ENCODE data around the gene TMPRSS13. TPM values are rescaled to one million over a fixed set of nuclear protein-coding genes. Genes with fewer than 3 reads are reported as not detected.

Gene TMPRSS13
- total RNA-seq, 1 donor from 2014 or later = 6.9 TPM

GRCh38 chr11:117861151-117862018 lies 67.8 kb downstream of the TMPRSS13 start:
- Mint-ChIP-seq H3K4me3 (no peak overlapping the region), H3K9me3 (peaks cover 3% of the 10 kb centered on the region), H3K27ac (peak overlapping the region; percentile 24), H3K36me3 (peaks cover 10% of the 10 kb centered on the region), H3K4me1 (ENCODE audit: unreplicated experiment) (peaks cover 28% of the 10 kb centered on the region), H3K27me3 (peaks cover 4% of the 10 kb centered on the region)
- TF ChIP-seq CTCF (conservative IDR thresholded peaks at IDR 0.05) = no peak
- DNase-seq (ENCODE audit: extremely low spot score, unreplicated experiment) = no peak

GRCh38 chr11:117860139-117860538 lies 69.1 kb downstream of the TMPRSS13 start:
- H3K27ac Mint-ChIP-seq = no peak overlapping the region
- no peak for DNase-seq (ENCODE audit: extremely low spot score, unreplicated experiment)
- H3K4me1 Mint-ChIP-seq (ENCODE audit: unreplicated experiment) = peaks cover 27% of the 10 kb centered on the region
- H3K9me3 Mint-ChIP-seq = no peaks in the 10 kb centered on the region
- no peak for TF ChIP-seq CTCF (conservative IDR thresholded peaks at IDR 0.05)
- H3K36me3 Mint-ChIP-seq = peaks cover 10% of the 10 kb centered on the region
- H3K27me3 Mint-ChIP-seq = no peaks in the 10 kb centered on the region
- H3K4me3 Mint-ChIP-seq = no peak overlapping the region

GRCh38 chr11:117859488-117860112 lies 69.6 kb downstream of the TMPRSS13 start:
- peaks cover 27% of the 10 kb centered on the region for H3K4me1 Mint-ChIP-seq (ENCODE audit: unreplicated experiment)
- peaks cover 7% of the 10 kb centered on the region for H3K36me3 Mint-ChIP-seq
- no peak for TF ChIP-seq CTCF (conservative IDR thresholded peaks at IDR 0.05)
- H3K9me3 Mint-ChIP-seq = no peaks in the 10 kb centered on the region
- DNase-seq (ENCODE audit: extremely low spot score, unreplicated experiment) = no peak
- H3K4me3 Mint-ChIP-seq = no peak overlapping the region
- no peaks in the 10 kb centered on the region for H3K27me3 Mint-ChIP-seq
- no peak overlapping the region for H3K27ac Mint-ChIP-seq

GRCh38 chr11:117859061-117859460 lies 70.1 kb downstream of the TMPRSS13 start:
- Mint-ChIP-seq H3K4me1 (ENCODE audit: unreplicated experiment) (peaks cover 27% of the 10 kb centered on the region), H3K4me3 (no peak overlapping the region), H3K36me3 (peaks cover 4% of the 10 kb centered on the region), H3K27me3 (no peaks in the 10 kb centered on the region), H3K9me3 (no peaks in the 10 kb centered on the region), H3K27ac (no peak overlapping the region)
- no peak for TF ChIP-seq CTCF (conservative IDR thresholded peaks at IDR 0.05)
- DNase-seq (ENCODE audit: extremely low spot score, unreplicated experiment) = no peak

GRCh38 chr11:117857734-117858414 lies 71.3 kb downstream of the TMPRSS13 start:
- no peak overlapping the region for H3K27ac Mint-ChIP-seq
- H3K36me3 Mint-ChIP-seq = peaks cover 8% of the 10 kb centered on the region
- DNase-seq (ENCODE audit: extremely low spot score, unreplicated experiment) = peak; percentile 39
- no peaks in the 10 kb centered on the region for H3K27me3 Mint-ChIP-seq
- no peak for TF ChIP-seq CTCF (conservative IDR thresholded peaks at IDR 0.05)
- no peak overlapping the region for H3K4me3 Mint-ChIP-seq
- H3K9me3 Mint-ChIP-seq = peaks cover under 1% of the 10 kb centered on the region
- H3K4me1 Mint-ChIP-seq (ENCODE audit: unreplicated experiment) = peaks cover 20% of the 10 kb centered on the region
